GM12874 (cell line): ENCODE measurements around the gene IFT74.

ENCODE experiments used
- TF ChIP-seq, protein P1 (sequence below): IDR thresholded peaks from 2 replicates; pipeline ENCODE4 v1.5.1; 2011; ENCODE audit warnings: low read depth, mild to moderate bottlenecking, control low read depth, low read length, moderate library complexity; ENCODE audit not compliant: insufficient read depth

Gene IFT74

DNA sequence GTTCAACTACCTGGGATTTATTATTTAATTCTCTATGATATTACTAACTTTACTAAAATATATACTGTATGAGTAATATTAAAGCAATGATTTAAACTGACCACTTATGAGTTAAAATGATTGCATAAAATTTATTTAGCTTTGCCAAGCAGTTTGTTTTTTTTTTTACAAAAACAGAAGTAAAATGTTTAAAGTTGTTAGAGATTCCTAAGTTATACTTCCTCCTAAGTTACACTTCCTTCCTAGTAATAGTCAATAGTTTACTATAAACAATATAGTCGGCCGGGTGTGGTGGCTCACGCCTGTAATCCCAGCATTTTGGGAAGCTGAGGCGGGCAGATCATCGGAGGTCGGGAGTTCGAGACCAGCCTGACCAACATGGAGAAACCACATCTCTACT, 73.0 kb downstream of the IFT74 start:
- TF ChIP-seq, protein P1, sequence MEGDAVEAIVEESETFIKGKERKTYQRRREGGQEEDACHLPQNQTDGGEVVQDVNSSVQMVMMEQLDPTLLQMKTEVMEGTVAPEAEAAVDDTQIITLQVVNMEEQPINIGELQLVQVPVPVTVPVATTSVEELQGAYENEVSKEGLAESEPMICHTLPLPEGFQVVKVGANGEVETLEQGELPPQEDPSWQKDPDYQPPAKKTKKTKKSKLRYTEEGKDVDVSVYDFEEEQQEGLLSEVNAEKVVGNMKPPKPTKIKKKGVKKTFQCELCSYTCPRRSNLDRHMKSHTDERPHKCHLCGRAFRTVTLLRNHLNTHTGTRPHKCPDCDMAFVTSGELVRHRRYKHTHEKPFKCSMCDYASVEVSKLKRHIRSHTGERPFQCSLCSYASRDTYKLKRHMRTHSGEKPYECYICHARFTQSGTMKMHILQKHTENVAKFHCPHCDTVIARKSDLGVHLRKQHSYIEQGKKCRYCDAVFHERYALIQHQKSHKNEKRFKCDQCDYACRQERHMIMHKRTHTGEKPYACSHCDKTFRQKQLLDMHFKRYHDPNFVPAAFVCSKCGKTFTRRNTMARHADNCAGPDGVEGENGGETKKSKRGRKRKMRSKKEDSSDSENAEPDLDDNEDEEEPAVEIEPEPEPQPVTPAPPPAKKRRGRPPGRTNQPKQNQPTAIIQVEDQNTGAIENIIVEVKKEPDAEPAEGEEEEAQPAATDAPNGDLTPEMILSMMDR = no peak

DNA sequence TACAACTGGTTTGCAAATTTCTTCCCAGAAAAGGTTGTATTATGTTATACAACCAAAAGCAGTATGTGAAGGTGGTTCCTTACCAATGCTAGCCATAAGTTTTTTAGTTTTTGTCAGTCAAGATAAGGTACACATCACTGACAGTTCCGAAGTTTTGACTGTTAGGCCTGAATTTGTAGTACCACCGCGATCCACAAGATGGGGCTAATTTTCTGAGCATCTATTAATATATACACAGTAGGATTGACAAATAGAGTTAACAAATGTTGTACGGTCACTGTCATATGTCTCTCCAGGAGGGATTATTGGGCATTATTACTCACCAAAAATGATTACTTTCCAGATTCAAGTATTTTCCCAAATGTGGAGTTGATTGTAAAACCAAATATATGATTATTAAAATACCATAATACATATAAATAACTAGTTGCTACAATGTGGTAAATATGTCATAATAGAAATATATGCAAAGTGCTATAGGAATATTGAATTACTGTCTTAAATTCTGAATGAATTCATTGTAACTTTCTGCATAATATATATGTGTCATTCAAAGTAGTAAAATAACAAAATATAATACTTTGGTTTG, 77.7 kb downstream of the IFT74 start:
- TF ChIP-seq, protein P1 = peak; percentile 62

DNA sequence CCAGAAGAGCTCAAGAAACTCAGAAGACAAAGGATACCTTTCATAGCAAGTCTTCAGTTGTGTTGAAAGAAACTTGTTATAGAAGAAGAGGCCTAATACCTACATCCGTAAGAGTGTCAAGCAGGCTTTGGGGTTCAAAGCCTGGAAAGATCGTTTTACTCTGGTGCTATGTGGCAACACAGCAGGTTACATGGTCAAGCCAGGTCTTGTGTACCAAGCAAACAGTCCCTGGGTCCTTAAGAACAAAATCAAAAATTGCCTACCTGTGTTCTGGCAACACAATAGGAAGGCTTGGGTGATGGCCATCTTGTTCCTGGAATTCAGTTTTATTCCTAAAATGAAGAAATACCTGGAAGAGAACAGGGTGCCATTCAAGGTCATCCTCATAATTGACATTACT, 81.3 kb downstream of the IFT74 start:
- TF ChIP-seq, protein P1 = no peak

DNA sequence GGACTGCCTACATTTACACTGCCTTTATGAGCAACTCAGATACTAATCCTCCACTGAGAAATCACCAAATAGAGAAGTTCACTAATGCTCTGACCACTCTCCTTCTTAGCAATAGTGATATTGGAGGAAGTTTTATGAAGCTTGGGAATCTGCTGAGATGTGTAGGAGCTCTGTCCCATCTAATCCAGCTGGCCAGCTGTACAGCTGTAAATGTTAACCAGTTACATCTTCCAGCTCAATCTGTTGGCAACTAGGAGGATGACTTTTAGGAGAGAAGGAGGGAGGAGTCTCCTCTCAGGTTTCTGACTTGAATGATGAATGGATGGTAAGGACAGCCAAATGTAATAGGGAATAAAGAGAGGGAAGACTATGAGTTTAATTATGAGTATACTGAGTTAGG, 85.5 kb downstream of the IFT74 start:
- TF ChIP-seq, protein P1 = no peak

DNA sequence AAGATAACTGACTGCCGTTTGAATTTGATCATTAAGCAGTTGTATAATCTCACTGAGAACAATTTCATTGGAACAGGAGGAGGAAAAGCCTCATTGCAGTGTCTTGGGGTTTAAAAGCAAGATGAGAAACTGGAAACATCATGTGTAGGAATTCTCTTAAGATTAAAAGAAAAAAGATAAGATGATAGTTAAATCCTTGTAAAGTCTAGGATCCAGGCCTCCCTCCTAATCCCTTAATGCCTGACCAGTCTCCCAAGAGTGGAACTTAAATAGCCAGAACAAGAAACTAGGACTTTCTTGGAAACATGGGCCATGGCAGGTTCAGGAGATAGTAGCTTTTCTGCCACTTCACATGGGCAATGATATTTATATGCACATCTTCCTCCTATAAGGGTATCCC, 86.3 kb downstream of the IFT74 start:
- TF ChIP-seq, protein P1 = no peak

GRCh38 chr9:27043176-27043575, 87.0 kb downstream of the IFT74 start:
- TF ChIP-seq, protein P1 = no peak

DNA sequence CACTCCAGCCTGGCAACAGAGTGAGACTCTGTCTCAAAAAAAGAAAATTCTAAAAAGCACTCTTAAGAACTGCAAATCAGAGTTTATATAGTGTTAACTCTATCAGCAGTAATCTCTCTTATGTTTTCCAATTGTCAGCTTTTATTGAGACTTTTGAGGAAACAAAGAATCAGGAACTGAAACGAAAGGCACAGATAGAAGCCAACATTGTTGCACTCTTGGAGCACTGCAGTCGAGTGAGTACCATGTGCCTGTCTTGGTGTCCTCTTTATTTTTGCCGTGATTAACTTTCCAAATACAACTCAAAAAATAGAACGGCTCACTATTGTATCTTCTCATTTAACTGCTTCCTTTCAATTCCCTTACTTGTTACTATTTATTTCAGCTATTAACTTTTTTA, 90.9 kb downstream of the IFT74 start:
- TF ChIP-seq, protein P1 = no peak

DNA sequence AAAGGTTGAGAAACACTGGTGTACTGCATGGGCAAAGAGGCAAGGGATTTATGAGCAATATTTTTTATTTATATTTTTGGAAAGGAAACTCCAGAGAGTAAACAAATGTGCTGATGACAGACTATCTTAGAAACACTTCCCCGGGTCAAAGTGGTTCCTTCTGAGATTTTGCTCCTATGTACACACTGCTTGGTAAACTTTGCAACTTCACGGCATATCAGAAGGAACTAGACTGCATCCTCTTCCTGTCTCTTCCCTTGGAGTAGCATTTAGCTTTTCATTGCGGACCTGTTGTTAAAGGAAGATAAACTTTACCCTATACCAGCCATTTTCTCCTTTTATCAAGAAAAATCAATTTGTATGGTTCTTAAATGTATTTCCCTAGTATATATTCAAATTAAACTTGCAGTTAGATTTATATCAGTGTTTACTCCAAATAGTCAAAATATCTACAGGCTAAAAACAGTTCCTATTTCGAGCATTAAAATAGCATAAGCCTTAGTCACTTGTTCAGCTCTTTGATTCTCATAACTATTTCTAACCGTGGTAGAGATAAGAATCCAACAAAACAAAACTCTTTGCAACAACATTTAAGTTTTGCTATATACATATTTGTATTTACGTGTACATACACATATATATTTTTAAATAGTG, 97.3 kb downstream of the IFT74 start:
- TF ChIP-seq, protein P1 = no peak
